GM19023 (cell line): Measurements from ENCODE around the gene PCOLCE2.
A peak's percentile ranks its signal among the peaks of the same experiment; 100 is the strongest.

Experiments used
- ATAC-seq: cut with Tn5 transposase; IDR thresholded peaks from one replicate; pipeline ENCODE4 v1.9.1; 2021; ENCODE audit warnings: mild to moderate bottlenecking, moderate library complexity; ENCODE audit not compliant: unreplicated experiment

PCOLCE2 gene

GRCh38 chr3:142866841-142867631 lies 21.8 kb downstream of the PCOLCE2 start:
- no peak for ATAC-seq

GRCh38 chr3:142863930-142864920 lies 24.7 kb downstream of the PCOLCE2 start:
- no peak for ATAC-seq

GRCh38 chr3:142863010-142863817 lies 25.7 kb downstream of the PCOLCE2 start:
- ATAC-seq: no peak

GRCh38 chr3:142861926-142862325 lies 27.0 kb downstream of the PCOLCE2 start:
- no peak for ATAC-seq

GRCh38 chr3:142858043-142858442 lies 30.8 kb downstream of the PCOLCE2 start:
- no peak for ATAC-seq

- ATAC-seq: no peak
Observed at GRCh38 chr3:142857056-142857455, 31.8 kb downstream of the PCOLCE2 start.

GRCh38 chr3:142853270-142854168 lies 35.4 kb downstream of the PCOLCE2 start:
- ATAC-seq: no peak

- ATAC-seq: no peak
Observed at GRCh38 chr3:142852009-142852408, 36.9 kb downstream of the PCOLCE2 start.

- no peak for ATAC-seq
Observed at GRCh38 chr3:142850395-142851023, 38.4 kb downstream of the PCOLCE2 start.

- ATAC-seq: no peak
Observed at GRCh38 chr3:142849148-142849547, 39.7 kb downstream of the PCOLCE2 start.

- ATAC-seq: no peak
Observed at GRCh38 chr3:142846779-142847577, 41.9 kb downstream of the PCOLCE2 start.

- no peak for ATAC-seq
Observed at GRCh38 chr3:142844339-142844977, 44.4 kb downstream of the PCOLCE2 start.

- no peak for ATAC-seq
Observed at GRCh38 chr3:142839831-142840230, 49.1 kb downstream of the PCOLCE2 start.

- ATAC-seq: no peak
Observed at GRCh38 chr3:142837526-142837925, 51.4 kb downstream of the PCOLCE2 start.

- ATAC-seq: peak; percentile 97
Observed at GRCh38 chr3:142828703-142829305, 60.1 kb downstream of the PCOLCE2 start.

GRCh38 chr3:142819179-142819578 lies 69.7 kb downstream of the PCOLCE2 start:
- no peak for ATAC-seq

- ATAC-seq: no peak
Observed at GRCh38 chr3:142818651-142819050, 70.2 kb downstream of the PCOLCE2 start.

- ATAC-seq: no peak
Observed at GRCh38 chr3:142817897-142818296, 71.0 kb downstream of the PCOLCE2 start.
